ENCODE results near the gene MAP3K9. TPM values are rescaled to one million over a fixed set of nuclear protein-coding genes. Genes with fewer than 3 reads are reported as not detected.

MAP3K9 gene
- total RNA-seq, 1 experiment from 2014 or later: 28.0 TPM

DNA sequence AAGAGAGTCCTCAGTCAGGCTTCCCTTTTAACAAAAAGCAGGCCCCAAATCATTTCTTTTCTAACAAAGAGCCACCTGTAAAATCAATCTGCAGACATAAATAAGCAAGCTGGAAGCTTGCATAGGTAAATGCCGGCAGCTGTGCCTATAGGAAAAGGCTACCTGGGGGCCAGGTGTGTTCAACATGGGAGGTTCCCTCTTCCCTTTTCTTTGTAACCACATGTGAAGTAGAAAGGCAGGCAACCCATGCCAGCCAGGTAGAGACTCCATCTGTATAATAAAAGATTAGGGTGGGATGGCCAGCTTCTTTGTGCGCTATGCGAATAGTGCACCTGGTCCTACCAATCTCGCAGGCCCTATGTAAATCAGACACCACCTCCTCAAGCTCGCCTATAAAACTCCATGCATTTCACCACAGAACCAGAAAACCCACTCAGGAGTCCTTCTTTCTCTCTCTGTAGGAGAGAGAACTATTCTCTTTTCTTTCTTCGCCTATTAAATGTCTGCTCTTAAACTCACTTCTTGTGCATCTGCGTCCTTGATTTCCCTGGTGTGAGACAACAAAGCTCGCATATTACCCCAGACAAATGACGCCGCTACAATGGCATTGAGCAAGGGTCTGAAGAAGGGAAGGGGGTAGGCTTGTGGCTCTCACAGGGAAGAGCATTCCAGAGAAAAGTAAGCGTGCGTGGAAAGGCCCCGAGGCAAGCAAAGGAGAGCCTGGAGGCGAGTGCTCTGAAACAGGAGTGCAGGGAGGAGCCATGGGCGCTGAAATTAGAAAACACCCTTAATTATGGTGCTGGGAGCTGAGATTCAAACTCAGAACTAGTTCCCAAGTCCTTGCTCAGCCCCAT is 100.4 kb downstream of the MAP3K9 start:
- Mint-ChIP-seq H3K27ac (peak overlapping the region; percentile 97), H3K9me3 (peaks cover 6% of the 10 kb centered on the region; the same call in 1 of the 2 replicates)
- DNase-seq (ENCODE audit: low spot score): peak; percentile 50

DNA sequence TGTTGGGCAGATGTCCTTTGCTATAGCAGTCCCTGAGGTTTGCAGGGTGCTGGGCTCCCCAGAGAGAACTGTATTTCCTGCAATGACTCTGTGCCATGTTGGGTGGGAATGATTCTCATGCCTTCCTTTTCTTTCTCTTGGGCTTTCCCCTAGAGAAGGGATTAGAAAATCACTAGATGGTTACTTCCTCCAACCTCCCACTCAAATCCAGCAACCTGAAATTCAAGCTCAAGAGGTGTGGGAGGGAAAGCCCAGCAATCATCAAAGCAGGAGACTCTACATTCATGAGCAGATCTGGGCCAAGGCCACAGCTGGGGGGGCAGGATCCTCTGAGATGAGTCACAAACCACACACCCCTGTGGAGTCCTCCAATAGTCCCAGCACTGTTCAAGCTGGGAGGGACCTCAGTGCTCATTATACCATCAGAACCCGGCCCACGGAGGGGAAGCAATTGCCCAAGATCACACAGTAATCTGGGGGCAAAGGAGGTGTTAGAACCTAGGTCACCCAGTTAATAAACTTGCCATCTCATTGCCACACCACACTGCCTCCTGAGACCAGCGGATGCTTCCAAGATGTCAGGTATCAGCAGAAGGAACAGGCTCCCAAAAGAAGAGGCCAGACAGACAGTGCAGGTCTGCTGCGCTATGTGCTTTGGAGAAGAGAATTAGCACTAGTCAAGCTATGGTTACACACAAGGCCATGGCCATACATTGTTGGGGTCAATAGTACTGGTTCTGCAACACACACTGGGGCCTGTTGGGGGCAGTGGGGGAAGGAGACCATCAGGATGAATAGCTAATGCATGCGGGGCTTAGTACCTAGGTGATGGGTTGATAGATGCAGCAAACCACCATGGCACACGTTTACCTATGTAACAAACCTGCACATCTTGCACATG is 101.9 kb downstream of the MAP3K9 start:
- Mint-ChIP-seq H3K4me3 (no peak overlapping the region), H3K27ac (peak overlapping the region; percentile 47), H3K4me1 (peaks cover 56% of the 10 kb centered on the region), H3K9me3 (peaks cover 6% of the 10 kb centered on the region; the same call in 1 of the 2 replicates), H3K27me3 (ENCODE audit: low read depth) (no peaks in the 10 kb centered on the region), H3K36me3 (no peaks in the 10 kb centered on the region)
- CTCF ChIA-PET: interaction anchor here (0.5 to 3.7 kb wide), 17 partner anchors 9 to 115 kb away, joined by 3 to 23 read pairs (median 5); partner anchors contain the start of genes MAP3K9 and TTC9
- ATAC-seq (peak; percentile 36), DNase-seq (ENCODE audit: low spot score) (peak; percentile 33)
- TF ChIP-seq ETV6 (CRISPR knock-in tag; IDR thresholded peaks at IDR 0.05) (0 out of 2 replicates have a peak, but pooled peaks have one; percentile 15), RORB (CRISPR knock-in tag; IDR thresholded peaks at IDR 0.05) (no peak)
- POLR2A ChIA-PET: interaction anchor here (1.8 kb wide), 1 partner anchor 102 kb away, joined by 8 read pairs; the partner anchor contains the start of gene MAP3K9

More for the DNA sequence above, 100.4 kb downstream of the MAP3K9 start:
- TF ChIP-seq, protein P1, sequence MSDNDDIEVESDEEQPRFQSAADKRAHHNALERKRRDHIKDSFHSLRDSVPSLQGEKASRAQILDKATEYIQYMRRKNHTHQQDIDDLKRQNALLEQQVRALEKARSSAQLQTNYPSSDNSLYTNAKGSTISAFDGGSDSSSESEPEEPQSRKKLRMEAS (CRISPR knock-in tag; IDR thresholded peaks at IDR 0.05): 0 out of 2 replicates have a peak, but pooled peaks have one; percentile 27
- TF ChIP-seq, protein P2, sequence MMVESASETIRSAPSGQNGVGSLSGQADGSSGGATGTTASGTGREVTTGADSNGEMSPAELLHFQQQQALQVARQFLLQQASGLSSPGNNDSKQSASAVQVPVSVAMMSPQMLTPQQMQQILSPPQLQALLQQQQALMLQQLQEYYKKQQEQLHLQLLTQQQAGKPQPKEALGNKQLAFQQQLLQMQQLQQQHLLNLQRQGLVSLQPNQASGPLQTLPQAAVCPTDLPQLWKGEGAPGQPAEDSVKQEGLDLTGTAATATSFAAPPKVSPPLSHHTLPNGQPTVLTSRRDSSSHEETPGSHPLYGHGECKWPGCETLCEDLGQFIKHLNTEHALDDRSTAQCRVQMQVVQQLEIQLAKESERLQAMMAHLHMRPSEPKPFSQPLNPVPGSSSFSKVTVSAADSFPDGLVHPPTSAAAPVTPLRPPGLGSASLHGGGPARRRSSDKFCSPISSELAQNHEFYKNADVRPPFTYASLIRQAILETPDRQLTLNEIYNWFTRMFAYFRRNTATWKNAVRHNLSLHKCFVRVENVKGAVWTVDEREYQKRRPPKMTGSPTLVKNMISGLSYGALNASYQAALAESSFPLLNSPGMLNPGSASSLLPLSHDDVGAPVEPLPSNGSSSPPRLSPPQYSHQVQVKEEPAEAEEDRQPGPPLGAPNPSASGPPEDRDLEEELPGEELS (CRISPR knock-in tag; IDR thresholded peaks at IDR 0.05): peak; percentile 55; the same call in 1 of the 2 replicates
- 0 out of 2 replicates have a peak, but pooled peaks have one; percentile 33 for TF ChIP-seq TEAD4 (CRISPR knock-in tag; IDR thresholded peaks at IDR 0.05)
- no peak for TF ChIP-seq CREB1 (CRISPR knock-in tag; IDR thresholded peaks at IDR 0.05)
- 0 out of 2 replicates have a peak, but pooled peaks have one; percentile 23 for TF ChIP-seq ZNF232 (CRISPR knock-in tag; IDR thresholded peaks at IDR 0.05)
- Mint-ChIP-seq H3K4me3 (peak overlapping the region; percentile 7), H3K4me1 (peaks cover 71% of the 10 kb centered on the region), H3K27me3 (ENCODE audit: low read depth) (no peaks in the 10 kb centered on the region), H3K36me3 (no peaks in the 10 kb centered on the region)
- POLR2A ChIA-PET: interaction anchor here (1.0 to 1.8 kb wide), 4 partner anchors 19 to 113 kb away, joined by 3 to 8 read pairs (median 4); partner anchors contain the start of gene MAP3K9
- ATAC-seq: peak; percentile 79
- CTCF ChIA-PET: interaction anchor here (0.8 to 3.7 kb wide), 17 partner anchors 8 to 114 kb away, joined by 3 to 23 read pairs (median 4); partner anchors contain the start of gene TTC9

DNA sequence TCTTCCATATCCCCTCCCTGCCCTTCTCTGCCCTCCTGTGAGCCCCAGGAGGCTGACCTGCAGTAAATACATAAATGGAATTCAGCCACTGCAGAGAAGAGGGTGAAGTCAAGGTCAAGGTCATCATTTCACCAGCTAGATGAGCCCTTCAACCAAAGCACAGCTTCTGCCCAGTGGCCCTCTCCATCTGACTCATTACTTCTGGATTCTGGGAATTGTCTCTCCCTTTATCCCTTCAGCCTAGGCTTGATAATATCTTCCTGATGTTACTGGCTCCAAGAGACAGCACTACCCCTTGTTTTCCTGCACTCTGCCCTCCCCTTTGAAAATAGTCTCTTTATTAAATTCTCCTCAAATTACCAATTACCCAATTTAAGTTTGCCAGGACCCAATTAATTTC is 103.1 kb downstream of the MAP3K9 start:
- Mint-ChIP-seq H3K9me3 (peaks cover 6% of the 10 kb centered on the region; the same call in 1 of the 2 replicates), H3K27ac (no peak overlapping the region; the same call in 1 of the 2 replicates), H3K4me3 (no peak overlapping the region), H3K4me1 (peaks cover 56% of the 10 kb centered on the region), H3K36me3 (no peaks in the 10 kb centered on the region), H3K27me3 (ENCODE audit: low read depth) (no peaks in the 10 kb centered on the region)
- ChIA-PET POLR2A (no interaction called here), CTCF (no interaction called here)
- DNase-seq (ENCODE audit: low spot score) (no peak), ATAC-seq (no peak)
- TF ChIP-seq, protein P3, sequence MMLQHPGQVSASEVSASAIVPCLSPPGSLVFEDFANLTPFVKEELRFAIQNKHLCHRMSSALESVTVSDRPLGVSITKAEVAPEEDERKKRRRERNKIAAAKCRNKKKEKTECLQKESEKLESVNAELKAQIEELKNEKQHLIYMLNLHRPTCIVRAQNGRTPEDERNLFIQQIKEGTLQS (CRISPR knock-in tag; conservative IDR thresholded peaks at IDR 0.05): no peak
- TF ChIP-seq HMGA2 (CRISPR knock-in tag; IDR thresholded peaks at IDR 0.05): no peak
- no peak for TF ChIP-seq ZNF121 (CRISPR knock-in tag; IDR thresholded peaks at IDR 0.05)
- TF ChIP-seq, protein P4, sequence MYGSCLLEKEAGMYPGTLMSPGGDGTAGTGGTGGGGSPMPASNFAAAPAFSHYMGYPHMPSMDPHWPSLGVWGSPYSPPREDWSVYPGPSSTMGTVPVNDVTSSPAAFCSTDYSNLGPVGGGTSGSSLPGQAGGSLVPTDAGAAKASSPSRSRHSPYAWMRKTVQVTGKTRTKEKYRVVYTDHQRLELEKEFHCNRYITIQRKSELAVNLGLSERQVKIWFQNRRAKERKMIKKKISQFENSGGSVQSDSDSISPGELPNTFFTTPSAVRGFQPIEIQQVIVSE (CRISPR knock-in tag; IDR thresholded peaks at IDR 0.05; ENCODE audit: borderline replicate concordance): no peak
- TF ChIP-seq, protein P5, sequence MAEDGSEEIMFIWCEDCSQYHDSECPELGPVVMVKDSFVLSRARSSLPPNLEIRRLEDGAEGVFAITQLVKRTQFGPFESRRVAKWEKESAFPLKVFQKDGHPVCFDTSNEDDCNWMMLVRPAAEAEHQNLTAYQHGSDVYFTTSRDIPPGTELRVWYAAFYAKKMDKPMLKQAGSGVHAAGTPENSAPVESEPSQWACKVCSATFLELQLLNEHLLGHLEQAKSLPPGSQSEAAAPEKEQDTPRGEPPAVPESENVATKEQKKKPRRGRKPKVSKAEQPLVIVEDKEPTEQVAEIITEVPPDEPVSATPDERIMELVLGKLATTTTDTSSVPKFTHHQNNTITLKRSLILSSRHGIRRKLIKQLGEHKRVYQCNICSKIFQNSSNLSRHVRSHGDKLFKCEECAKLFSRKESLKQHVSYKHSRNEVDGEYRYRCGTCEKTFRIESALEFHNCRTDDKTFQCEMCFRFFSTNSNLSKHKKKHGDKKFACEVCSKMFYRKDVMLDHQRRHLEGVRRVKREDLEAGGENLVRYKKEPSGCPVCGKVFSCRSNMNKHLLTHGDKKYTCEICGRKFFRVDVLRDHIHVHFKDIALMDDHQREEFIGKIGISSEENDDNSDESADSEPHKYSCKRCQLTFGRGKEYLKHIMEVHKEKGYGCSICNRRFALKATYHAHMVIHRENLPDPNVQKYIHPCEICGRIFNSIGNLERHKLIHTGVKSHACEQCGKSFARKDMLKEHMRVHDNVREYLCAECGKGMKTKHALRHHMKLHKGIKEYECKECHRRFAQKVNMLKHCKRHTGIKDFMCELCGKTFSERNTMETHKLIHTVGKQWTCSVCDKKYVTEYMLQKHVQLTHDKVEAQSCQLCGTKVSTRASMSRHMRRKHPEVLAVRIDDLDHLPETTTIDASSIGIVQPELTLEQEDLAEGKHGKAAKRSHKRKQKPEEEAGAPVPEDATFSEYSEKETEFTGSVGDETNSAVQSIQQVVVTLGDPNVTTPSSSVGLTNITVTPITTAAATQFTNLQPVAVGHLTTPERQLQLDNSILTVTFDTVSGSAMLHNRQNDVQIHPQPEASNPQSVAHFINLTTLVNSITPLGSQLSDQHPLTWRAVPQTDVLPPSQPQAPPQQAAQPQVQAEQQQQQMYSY (CRISPR knock-in tag; IDR thresholded peaks at IDR 0.05): no peak
- TF ChIP-seq KAT7 (CRISPR knock-in tag; IDR thresholded peaks at IDR 0.05; ENCODE audit: borderline replicate concordance): no peak
- no peak for TF ChIP-seq ZNF317 (CRISPR knock-in tag; IDR thresholded peaks at IDR 0.05; ENCODE audit: borderline replicate concordance, low read depth)
- TF ChIP-seq, protein P6, sequence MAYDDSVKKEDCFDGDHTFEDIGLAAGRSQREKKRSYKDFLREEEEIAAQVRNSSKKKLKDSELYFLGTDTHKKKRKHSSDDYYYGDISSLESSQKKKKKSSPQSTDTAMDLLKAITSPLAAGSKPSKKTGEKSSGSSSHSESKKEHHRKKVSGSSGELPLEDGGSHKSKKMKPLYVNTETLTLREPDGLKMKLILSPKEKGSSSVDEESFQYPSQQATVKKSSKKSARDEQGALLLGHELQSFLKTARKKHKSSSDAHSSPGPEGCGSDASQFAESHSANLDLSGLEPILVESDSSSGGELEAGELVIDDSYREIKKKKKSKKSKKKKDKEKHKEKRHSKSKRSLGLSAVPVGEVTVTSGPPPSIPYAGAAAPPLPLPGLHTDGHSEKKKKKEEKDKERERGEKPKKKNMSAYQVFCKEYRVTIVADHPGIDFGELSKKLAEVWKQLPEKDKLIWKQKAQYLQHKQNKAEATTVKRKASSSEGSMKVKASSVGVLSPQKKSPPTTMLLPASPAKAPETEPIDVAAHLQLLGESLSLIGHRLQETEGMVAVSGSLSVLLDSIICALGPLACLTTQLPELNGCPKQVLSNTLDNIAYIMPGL (CRISPR knock-in tag; IDR thresholded peaks at IDR 0.05): no peak
- TF ChIP-seq, protein P7, sequence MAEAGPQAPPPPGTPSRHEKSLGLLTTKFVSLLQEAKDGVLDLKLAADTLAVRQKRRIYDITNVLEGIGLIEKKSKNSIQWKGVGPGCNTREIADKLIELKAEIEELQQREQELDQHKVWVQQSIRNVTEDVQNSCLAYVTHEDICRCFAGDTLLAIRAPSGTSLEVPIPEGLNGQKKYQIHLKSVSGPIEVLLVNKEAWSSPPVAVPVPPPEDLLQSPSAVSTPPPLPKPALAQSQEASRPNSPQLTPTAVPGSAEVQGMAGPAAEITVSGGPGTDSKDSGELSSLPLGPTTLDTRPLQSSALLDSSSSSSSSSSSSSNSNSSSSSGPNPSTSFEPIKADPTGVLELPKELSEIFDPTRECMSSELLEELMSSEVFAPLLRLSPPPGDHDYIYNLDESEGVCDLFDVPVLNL (CRISPR knock-in tag; IDR thresholded peaks at IDR 0.05; ENCODE audit: borderline replicate concordance, low read depth): no peak
- no peak for TF ChIP-seq ZNF423 (CRISPR knock-in tag; IDR thresholded peaks at IDR 0.05)
- TF ChIP-seq TP53 (CRISPR knock-in tag; IDR thresholded peaks at IDR 0.05): no peak

All from WTC11 (cell line).